OCI-LY3 (cell line): ENCODE measurements around the gene CDCP1.

Experiments used
- H2AFZ ChIP-seq: fragments of 200-600, 300-600 bp; shearing (Covaris generic); 2 replicates; pipeline ENCODE4 v1.6.0; 2014; ENCODE audit warnings: antibody characterized with exemption, low read depth, low read length
- H3K27ac ChIP-seq: fragments of 200-600, 300-600 bp; sonication (generic); 2 replicates; pipeline ENCODE4 v1.5.1; 2014; ENCODE audit warnings: mild to moderate bottlenecking, low read length, moderate library complexity, mixed read lengths
- H3K27me3 ChIP-seq: fragments of 200-600, 300-600 bp; sonication (generic); 2 replicates; pipeline ENCODE4 v1.6.1; 2014; ENCODE audit warnings: low read depth, low read length, mixed read lengths
- H3K36me3 ChIP-seq: fragments of 200-600, 300-600 bp; sonication (generic); replicated peaks from 2 replicates; pipeline ENCODE3; 2014; ENCODE audit warnings: low read depth, low read length, mixed read lengths
- H3K4me1 ChIP-seq: fragments of 300-600, 200-600 bp; sonication (generic); 2 replicates; pipeline ENCODE4 v1.6.1; 2014; ENCODE audit warnings: low read length, mixed read lengths
- H3K4me2 ChIP-seq: fragments of 200-600, 300-600 bp; sonication (generic); 2 replicates; pipeline ENCODE4 v1.6.1; 2014; ENCODE audit warnings: low read length, mixed read lengths
- H3K4me3 ChIP-seq: fragments of 300-600, 200-600 bp; sonication (generic); 2 replicates; pipeline ENCODE4 v1.5.1; 2014; ENCODE audit warnings: antibody characterized with exemption, mild to moderate bottlenecking, low read length, moderate library complexity
- H3K79me2 ChIP-seq: fragments of 300-600, 200-600 bp; shearing (Covaris generic); 2 replicates; pipeline ENCODE4 v1.6.1; 2014; ENCODE audit warnings: mild to moderate bottlenecking, low read length, mixed read lengths
- H3K9ac ChIP-seq: fragments of 300-600, 200-600 bp; shearing (Covaris generic); 2 replicates; pipeline ENCODE4 v1.6.0; 2014; ENCODE audit warnings: mild to moderate bottlenecking, low read length, moderate library complexity
- H3K9me3 ChIP-seq: fragments of 200-600, 300-600 bp; shearing (Covaris generic); 2 replicates; pipeline ENCODE4 v1.6.1; 2014; ENCODE audit warnings: low read length, mixed read lengths; ENCODE audit not compliant: insufficient read depth
- H4K20me1 ChIP-seq: fragments of 200-600, 300-600 bp; sonication (generic); 2 replicates; pipeline ENCODE4 v1.6.1; 2016; ENCODE audit warnings: low read length, mixed read lengths; ENCODE audit not compliant: insufficient read depth
- CTCF ChIP-seq: fragments of 200-600, 300-600 bp; sonication (generic); IDR thresholded peaks from 2 replicates; pipeline ENCODE4 v1.5.1; 2014; ENCODE audit warnings: antibody characterized with exemption, low read length, low read depth
- EZH2phosphoT487 ChIP-seq: fragments of 200-600 bp; shearing (Covaris generic); IDR thresholded peaks from 2 replicates; pipeline ENCODE4 v1.6.1; 2018; ENCODE audit warnings: antibody characterized with exemption, mixed run types, low read depth

CDCP1 gene

GRCh38 chr3:45092132-45093031, 53.8 kb downstream of the CDCP1 start:
- H3K27ac ChIP-seq = no peak overlapping the region
- no peak overlapping the region for H3K4me2 ChIP-seq
- H3K4me1 ChIP-seq = no peaks in the 10 kb centered on the region
- peaks cover 33% of the 10 kb centered on the region for H3K27me3 ChIP-seq
- no peak for TF ChIP-seq EZH2phosphoT487
- H3K79me2 ChIP-seq = no peaks in the 10 kb centered on the region
- H3K9me3 ChIP-seq = no peaks in the 10 kb centered on the region
- H3K9ac ChIP-seq = no peak overlapping the region
- H3K4me3 ChIP-seq = no peak overlapping the region
- H4K20me1 ChIP-seq = no peaks in the 10 kb centered on the region
- H3K36me3 ChIP-seq = no peaks in the 10 kb centered on the region
- H2AFZ ChIP-seq = no peak overlapping the region

DNA sequence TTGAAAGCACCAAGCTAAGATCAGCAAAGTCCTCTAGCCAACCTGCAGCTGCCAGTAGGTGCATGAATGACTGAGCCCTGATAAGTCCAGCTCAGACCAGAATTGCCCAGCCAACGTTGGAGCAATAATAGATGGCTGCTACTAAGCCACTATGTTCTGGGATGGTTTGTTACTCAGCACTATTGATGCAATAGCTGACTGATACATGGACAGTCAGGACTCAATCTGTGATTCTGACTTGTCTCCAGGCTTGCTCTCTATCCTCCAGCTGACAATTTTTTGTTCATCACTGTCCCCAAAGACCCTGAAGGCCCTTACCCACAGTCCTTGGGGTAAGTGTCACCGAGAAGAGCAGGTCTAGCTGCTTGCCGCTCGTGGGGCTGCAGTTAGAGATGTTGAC, 55.3 kb downstream of the CDCP1 start:
- H3K27ac ChIP-seq = no peak overlapping the region
- no peaks in the 10 kb centered on the region for H3K9me3 ChIP-seq
- H3K4me2 ChIP-seq = no peak overlapping the region
- H3K79me2 ChIP-seq = no peaks in the 10 kb centered on the region
- no peaks in the 10 kb centered on the region for H4K20me1 ChIP-seq
- H3K4me1 ChIP-seq = no peaks in the 10 kb centered on the region
- no peak for TF ChIP-seq EZH2phosphoT487
- no peak for TF ChIP-seq CTCF
- no peak overlapping the region for H2AFZ ChIP-seq
- no peaks in the 10 kb centered on the region for H3K36me3 ChIP-seq
- no peak overlapping the region for H3K4me3 ChIP-seq
- no peak overlapping the region for H3K9ac ChIP-seq
- peaks cover 37% of the 10 kb centered on the region for H3K27me3 ChIP-seq

DNA sequence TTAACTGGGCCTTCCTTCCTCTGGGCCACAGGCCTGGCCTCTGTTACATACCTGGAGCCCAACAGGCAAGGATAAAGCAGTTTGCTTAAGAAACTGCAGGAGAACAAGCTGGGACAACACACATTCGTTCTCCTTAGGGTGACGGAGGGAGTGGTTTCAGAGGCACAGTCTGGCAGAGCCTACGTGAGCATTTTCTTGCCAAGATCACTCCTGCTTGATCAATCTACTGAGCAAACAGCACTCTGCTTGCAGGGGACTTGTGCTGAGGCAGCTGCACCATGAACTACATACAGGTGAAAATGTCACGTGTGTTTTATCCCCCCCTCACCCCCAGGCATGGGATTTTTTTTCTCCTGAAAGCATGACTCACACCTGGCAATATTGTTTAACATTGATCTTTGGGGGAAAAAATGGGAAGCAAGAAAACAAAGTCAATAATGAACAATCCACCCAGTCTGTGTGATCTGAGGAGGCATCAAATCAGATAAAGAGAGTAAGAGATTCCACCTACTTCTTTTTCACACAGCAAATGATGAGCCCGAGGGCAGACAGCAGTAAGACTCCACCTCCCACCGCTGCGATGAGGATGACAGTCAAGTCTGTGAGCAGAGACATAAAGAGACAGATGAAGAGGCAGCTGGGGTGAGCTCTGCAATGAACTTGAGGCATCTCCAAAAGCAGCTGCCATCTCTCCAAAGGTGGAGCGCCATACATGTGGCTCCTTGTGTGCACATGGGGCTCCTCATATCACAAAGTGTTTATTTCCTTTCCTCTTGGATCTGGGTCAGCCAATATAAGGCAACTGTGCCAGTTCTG, 57.4 kb downstream of the CDCP1 start:
- H3K4me3 ChIP-seq = no peak overlapping the region
- H3K27ac ChIP-seq = no peak overlapping the region
- no peaks in the 10 kb centered on the region for H3K36me3 ChIP-seq
- H3K4me2 ChIP-seq = no peak overlapping the region
- H4K20me1 ChIP-seq = no peaks in the 10 kb centered on the region
- no peaks in the 10 kb centered on the region for H3K79me2 ChIP-seq
- no peak overlapping the region for H3K9ac ChIP-seq
- no peaks in the 10 kb centered on the region for H3K4me1 ChIP-seq
- H3K27me3 ChIP-seq = peaks cover 44% of the 10 kb centered on the region
- H3K9me3 ChIP-seq = no peaks in the 10 kb centered on the region
- TF ChIP-seq EZH2phosphoT487 = no peak
- no peak for TF ChIP-seq CTCF
- H2AFZ ChIP-seq = no peak overlapping the region

- Histone ChIP-seq H3K27me3 (peaks cover 29% of the 10 kb centered on the region), H3K9ac (no peak overlapping the region), H3K9me3 (no peaks in the 10 kb centered on the region), H3K79me2 (no peaks in the 10 kb centered on the region), H3K4me2 (no peak overlapping the region), H4K20me1 (no peaks in the 10 kb centered on the region), H3K4me1 (no peaks in the 10 kb centered on the region), H2AFZ (no peak overlapping the region), H3K4me3 (no peak overlapping the region), H3K36me3 (no peaks in the 10 kb centered on the region), H3K27ac (no peak overlapping the region)
- no peak for TF ChIP-seq EZH2phosphoT487
- no peak for TF ChIP-seq CTCF
Measured at GRCh38 chr3:45087155-45087554, 59.0 kb downstream of the CDCP1 start.
